HG02840 (cell line): ENCODE measurements around the gene TMEM130.

Experiments used
- ATAC-seq: cut with Tn5 transposase; IDR thresholded peaks from one replicate; pipeline ENCODE4 v1.9.1; 2021; ENCODE audit warnings: mild to moderate bottlenecking, moderate library complexity, moderate number of reproducible peaks; ENCODE audit not compliant: unreplicated experiment, low FRiP score

Gene TMEM130

DNA sequence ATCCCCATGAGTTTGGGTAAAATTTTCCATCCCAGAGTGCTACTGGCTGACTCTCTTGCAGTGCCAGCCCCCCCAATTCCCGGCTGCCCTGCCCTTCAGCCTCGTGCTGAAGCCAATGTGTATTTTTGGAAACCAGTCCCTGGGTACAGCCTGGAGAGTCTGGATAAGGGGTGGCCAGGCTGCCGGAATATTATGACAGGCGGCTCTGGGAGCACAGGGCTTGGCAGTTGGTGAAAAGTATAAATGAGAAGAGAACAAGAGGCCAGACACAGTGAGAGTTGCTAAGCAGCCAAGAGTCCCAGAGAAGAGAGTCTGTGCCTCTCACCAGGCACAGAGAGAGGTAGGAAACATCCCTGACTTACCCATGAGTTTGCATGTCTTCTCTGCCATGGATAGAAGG lies 53.6 kb downstream of the TMEM130 start:
- no peak for ATAC-seq

DNA sequence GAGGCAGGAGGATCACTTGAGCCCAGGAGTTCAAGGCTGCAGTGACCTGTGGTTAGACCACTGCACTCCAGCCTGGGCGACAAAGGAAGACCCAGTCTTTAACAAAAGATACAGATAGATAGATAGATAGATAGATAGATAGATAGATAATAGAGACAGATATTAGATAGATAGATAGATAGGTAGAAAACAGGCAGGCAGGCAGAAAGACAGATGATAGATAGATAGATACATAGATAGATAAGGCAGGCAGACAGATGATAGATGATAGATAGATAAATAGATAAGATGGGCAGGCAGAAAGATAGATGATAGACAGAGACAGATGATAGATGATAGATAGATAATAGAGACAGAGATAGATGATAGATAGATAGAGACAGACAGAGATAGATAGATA lies 54.5 kb downstream of the TMEM130 start:
- ATAC-seq: no peak

DNA sequence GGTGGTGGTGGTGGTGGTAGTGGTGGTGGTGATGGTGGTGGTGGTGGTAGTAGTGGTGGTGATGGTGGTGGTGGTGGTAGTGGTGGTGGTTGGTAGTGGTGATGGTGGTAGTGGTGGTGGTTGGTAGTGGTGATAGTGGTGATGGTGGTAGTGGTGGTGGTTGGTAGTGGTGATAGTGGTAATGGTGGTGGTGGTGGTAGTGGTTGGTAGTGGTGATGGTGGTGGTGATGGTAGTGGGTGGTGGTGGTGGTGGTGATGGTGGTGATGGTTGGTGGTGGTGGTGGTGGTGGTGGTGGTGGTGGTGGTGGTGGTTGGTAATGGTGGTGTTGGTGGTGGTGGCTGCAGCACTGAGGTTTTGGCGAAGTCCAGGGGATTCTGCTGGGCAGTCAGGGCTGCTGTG lies 58.5 kb downstream of the TMEM130 start:
- no peak for ATAC-seq

DNA sequence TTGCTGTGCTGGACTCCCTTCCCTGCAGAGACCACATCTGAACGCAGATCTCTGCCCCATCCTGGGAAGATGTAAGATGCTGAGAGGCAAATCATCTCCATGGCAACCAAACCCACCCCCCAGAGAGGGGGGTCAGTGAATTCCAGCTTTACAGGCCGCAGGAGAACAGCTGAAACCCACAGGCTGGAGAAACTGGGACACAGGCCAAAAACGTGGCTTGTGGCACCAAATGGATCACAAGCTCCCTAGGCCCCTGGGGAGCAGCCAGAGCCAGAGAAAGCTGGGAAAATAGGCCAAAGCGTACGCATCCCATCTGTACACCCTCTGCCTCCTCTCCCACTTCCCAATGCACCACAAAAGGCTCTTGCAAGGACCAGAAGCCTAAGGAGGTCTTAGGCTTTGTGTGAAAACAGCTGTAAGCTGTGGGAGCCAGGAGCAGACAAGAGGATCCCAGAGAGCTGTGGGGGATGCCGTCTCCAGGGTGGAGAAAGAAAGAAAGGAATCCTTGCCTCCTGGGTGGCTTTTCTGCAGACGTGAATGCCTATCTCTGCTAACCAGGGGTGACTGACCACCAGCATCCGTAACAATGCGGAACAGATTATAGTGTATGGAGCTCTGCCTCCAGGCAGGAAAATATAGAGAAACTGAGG lies 59.5 kb downstream of the TMEM130 start:
- no peak for ATAC-seq

DNA sequence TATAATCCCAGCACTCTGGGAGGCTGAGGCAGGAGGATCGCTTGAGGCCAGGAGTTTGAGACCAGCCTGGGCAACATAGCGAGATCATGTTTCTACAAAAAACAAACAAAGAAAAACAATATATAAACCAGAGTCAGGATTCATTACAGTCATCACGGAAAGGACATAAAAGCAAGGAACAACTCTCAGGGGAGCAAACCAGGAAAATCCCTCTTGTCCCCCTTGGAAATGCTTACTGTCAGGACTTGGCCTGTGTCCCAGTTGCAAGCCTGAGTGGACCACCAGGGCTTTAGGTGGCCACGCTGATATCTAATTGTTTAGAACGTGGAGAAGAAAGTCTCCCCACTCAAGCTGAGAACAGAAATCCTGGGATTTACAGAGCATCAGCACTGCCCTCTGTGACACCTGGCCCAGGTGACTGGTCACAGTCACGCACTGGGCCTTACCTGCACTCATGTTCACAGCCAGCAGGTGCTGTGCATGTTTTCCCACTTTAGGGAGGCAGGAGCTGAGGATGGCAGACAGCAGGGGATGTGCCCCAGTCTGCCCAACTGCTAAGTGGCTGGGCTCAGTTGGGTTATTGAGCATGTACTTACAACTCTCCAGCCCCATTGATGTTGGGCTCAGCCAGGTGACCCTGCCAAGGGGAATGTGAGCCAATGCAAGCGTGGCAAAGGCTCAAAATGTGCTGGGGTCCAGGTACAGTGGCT lies 60.9 kb downstream of the TMEM130 start:
- ATAC-seq: no peak

DNA sequence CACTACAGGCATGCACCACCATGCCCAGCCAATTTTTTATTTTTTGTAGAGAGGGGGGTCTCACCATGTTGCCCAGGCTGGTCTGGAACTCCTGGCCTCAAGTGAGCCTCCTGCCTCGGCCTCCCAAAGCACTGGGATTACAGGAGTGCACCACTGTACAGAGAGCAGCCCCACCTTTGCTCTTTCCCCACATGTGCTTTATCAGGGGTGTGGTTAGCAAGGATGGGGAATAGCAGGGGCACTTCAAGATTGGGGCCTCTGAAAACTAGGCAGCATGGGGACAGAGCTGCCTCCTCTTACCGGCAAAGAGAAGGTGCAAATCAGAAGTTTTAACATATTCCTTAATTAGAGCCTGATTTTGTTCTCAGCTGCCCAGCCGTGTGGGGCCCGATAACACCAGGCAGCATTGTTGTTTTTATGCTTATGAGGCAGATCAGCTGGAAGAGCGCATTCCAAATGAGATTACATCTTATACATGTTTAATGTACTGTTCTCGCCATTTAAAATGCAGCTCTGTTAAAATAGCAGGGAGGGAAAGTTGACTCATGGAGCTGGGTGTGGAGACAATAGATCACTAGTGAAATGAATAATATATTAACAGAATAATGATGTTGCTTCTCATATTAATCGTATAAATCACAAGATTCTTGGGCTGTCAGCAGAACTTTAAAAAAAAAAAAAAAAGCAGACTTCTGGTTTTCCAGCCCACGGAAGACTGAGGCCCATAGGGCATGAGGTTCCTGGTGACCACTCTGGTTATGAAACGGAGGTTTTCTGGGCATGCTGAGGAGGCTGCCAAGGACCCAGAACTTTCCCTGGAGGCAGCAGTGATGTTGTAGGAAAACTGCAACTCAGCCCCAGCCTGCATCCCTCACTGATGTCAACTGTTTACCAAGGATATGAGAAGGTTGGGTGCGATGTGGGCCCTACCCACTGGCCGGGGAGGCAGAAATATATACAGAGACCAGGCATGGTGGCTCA lies 62.5 kb downstream of the TMEM130 start:
- no peak for ATAC-seq

DNA sequence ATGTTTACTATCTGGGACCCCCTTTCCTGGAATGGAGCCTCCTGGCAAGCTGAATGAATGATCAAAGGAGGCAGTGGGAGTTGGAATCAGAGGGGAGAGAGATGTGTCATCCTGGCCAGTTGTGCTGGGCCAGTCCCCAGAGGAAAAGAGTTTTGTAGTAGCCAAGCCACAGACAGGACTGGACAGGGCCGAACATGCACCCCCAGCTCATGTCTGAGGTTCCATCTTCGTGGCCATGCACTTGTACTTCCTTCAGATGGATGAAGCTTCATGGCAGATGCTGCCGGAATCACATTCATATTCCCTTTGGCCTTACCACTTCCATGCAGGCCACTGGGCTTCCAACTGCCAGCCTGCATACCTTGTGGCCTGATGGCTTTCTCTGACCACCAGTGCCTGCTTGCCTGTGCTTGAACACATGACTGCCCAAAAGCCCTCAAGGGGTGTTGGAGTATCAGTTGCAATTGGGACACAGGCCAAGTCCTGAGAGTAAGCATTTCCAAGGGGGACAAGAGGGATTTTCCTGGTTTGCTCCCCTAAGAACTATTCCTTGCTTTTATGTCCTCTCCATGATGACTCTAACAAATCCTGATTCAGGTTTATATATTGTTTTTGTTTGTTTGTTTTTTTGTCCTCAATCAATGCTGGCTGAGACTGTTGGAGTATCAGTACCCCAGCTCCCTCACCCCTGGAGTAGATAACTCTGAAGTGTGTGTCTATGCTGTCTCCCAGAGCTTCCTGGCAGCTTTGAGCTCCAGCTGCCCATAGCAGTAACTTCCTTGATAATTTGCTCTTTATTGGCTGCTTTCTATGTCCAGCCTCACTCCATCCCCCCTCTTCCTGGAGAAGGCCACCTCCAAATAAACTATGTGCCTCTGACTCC lies 63.6 kb downstream of the TMEM130 start:
- no peak for ATAC-seq

DNA sequence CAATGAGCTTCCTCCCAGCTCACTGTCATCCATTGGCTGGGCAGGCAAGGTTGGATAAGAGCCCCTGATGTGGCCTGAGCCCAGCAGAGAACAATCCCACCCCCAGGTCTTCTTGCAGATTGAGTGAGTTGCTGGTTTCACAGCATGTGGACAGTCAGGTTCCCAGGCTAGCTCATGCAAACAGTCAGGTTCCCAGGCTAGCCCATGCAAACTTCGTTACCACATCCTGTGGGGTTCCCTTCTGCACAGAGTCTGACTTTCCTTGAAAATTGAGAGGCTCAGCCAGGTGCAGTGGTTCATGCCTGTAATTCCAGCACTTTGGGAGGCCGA lies 67.1 kb downstream of the TMEM130 start:
- no peak for ATAC-seq

DNA sequence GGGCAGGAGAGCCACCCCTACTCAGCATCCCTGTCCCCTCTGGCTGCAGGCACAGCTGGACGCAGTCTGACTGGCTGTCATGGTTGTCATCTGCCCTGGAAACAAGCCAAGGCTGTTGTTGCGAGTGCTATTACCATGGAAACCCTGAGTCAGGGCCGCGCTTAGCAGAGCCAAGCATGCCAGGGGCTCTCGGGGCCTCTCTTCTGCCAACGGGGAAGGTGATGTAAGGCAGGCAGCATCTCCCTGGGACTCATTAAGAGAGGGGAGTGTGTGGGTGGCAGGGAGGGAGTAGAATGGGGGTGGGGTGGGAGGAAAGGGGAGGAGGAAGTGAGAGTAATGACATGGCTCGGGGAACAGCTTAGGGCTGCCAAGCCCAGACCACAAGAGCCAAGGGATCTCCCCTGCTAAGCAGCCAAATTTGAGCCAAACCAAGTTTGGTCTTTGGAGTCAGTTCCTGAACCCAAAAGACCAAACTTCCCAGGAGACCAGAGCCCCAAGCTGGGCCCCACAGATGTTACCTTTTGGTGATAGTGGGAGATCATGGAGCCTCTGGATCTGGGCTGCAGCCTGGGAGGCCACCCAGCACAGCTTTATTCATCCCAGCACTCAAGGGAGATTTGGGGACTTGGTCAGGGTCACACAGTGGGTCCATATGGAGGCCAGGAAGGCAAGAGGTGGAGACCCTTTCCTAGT lies 67.6 kb downstream of the TMEM130 start:
- peak; percentile 77 for ATAC-seq

DNA sequence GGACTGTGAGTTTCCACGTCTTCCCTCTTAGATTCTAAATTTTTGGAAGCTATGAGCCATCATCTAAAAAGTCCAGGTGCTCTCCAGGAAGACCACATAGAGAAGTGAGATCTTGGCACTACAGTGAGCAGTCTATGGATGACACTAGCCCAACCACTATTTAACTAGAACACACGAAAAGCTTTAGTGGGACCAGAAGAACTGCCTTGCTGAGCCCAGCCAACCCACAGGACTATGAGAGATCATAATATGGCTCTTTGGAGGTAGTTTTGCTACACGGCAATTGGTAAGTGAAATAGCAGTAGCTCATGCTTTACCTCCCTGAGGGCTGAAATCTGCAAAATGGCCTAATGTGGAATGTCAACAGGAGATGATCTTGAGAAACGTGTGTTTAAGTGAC lies 68.8 kb downstream of the TMEM130 start:
- ATAC-seq: no peak

DNA sequence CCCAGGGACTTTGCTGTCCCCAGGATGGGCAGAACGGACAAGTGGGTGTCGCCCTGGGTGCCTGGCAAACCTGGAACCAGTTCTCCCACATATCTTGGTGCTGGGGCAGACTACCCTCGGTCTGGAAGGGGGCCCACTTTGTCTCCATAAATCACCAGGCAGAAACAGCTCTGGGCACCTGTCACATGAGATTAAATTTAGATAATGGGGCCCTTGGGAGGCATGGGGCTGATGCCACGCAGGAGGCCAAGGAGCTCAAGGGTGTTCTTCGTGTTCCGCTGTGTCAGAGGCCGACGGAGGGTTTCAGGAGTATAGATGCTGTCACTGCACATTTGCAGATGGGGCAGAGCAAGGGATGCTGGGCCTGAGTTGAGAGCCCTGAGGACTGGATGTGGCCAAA lies 72.7 kb downstream of the TMEM130 start:
- ATAC-seq: no peak
